Measurements from ENCODE around the gene STK24.

STK24 gene

GRCh38 chr13:98524391-98524790 lies 52.5 kb downstream of the STK24 start:
- Histone ChIP-seq H3K36me3 (replicated peaks; ENCODE audit: low read depth, low read length) (no peaks in the 10 kb centered on the region), H3K9me3 (ENCODE audit: insufficient read depth, low read length) (no peaks in the 10 kb centered on the region), H3K4me2 (ENCODE audit: low read length) (no peak overlapping the region), H3K27ac (ENCODE audit: low read length) (no peak overlapping the region), H3K9ac (ENCODE audit: low read length) (no peak overlapping the region), H3K27me3 (ENCODE audit: low read depth, low read length) (no peaks in the 10 kb centered on the region), H4K20me1 (ENCODE audit: insufficient read depth, low read length) (peaks cover 100% of the 10 kb centered on the region), H3K4me3 (ENCODE audit: low read length) (no peak overlapping the region), H3K4me1 (ENCODE audit: low read length) (peaks cover 25% of the 10 kb centered on the region), H2AFZ (ENCODE audit: low read depth, low read length) (no peak overlapping the region), H3K79me2 (ENCODE audit: low read length) (peaks cover 100% of the 10 kb centered on the region)
- TF ChIP-seq CTCF (IDR thresholded peaks at IDR 0.05; ENCODE audit: low read depth, low read length) (no peak), EZH2phosphoT487 (IDR thresholded peaks at IDR 0.05; ENCODE audit: low read depth) (no peak)

GRCh38 chr13:98523455-98524102 lies 53.3 kb downstream of the STK24 start:
- Histone ChIP-seq H4K20me1 (ENCODE audit: insufficient read depth, low read length) (peaks cover 97% of the 10 kb centered on the region), H3K27me3 (ENCODE audit: low read depth, low read length) (no peaks in the 10 kb centered on the region), H3K4me2 (ENCODE audit: low read length) (no peak overlapping the region), H3K27ac (ENCODE audit: low read length) (no peak overlapping the region), H3K4me1 (ENCODE audit: low read length) (peaks cover 25% of the 10 kb centered on the region), H2AFZ (ENCODE audit: low read depth, low read length) (no peak overlapping the region), H3K9me3 (ENCODE audit: insufficient read depth, low read length) (no peaks in the 10 kb centered on the region), H3K36me3 (replicated peaks; ENCODE audit: low read depth, low read length) (peaks cover 2% of the 10 kb centered on the region), H3K9ac (ENCODE audit: low read length) (no peak overlapping the region), H3K4me3 (ENCODE audit: low read length) (no peak overlapping the region), H3K79me2 (ENCODE audit: low read length) (peaks cover 97% of the 10 kb centered on the region)
- no peak for TF ChIP-seq EZH2phosphoT487 (IDR thresholded peaks at IDR 0.05; ENCODE audit: low read depth)
- TF ChIP-seq CTCF (IDR thresholded peaks at IDR 0.05; ENCODE audit: low read depth, low read length), result no peak

GRCh38 chr13:98522371-98522770 lies 54.5 kb downstream of the STK24 start:
- Histone ChIP-seq H3K27me3 (ENCODE audit: low read depth, low read length) (no peaks in the 10 kb centered on the region), H3K4me1 (ENCODE audit: low read length) (peaks cover 35% of the 10 kb centered on the region), H3K27ac (ENCODE audit: low read length) (no peak overlapping the region), H3K4me3 (ENCODE audit: low read length) (no peak overlapping the region), H3K4me2 (ENCODE audit: low read length) (no peak overlapping the region), H3K79me2 (ENCODE audit: low read length) (peaks cover 85% of the 10 kb centered on the region), H3K9me3 (ENCODE audit: insufficient read depth, low read length) (no peaks in the 10 kb centered on the region), H3K9ac (ENCODE audit: low read length) (no peak overlapping the region), H3K36me3 (replicated peaks; ENCODE audit: low read depth, low read length) (peaks cover 2% of the 10 kb centered on the region), H4K20me1 (ENCODE audit: insufficient read depth, low read length) (peaks cover 95% of the 10 kb centered on the region), H2AFZ (ENCODE audit: low read depth, low read length) (no peak overlapping the region)
- no peak for TF ChIP-seq CTCF (IDR thresholded peaks at IDR 0.05; ENCODE audit: low read depth, low read length)
- TF ChIP-seq EZH2phosphoT487 (IDR thresholded peaks at IDR 0.05; ENCODE audit: low read depth), result no peak

GRCh38 chr13:98521461-98522247 lies 55.3 kb downstream of the STK24 start:
- H3K27me3 ChIP-seq (ENCODE audit: low read depth, low read length), result no peaks in the 10 kb centered on the region
- H3K9me3 ChIP-seq (ENCODE audit: insufficient read depth, low read length), result no peaks in the 10 kb centered on the region
- H3K4me1 ChIP-seq (ENCODE audit: low read length), result peaks cover 40% of the 10 kb centered on the region
- peaks cover 84% of the 10 kb centered on the region for H3K79me2 ChIP-seq (ENCODE audit: low read length)
- H3K27ac ChIP-seq (ENCODE audit: low read length), result no peak overlapping the region
- peaks cover 88% of the 10 kb centered on the region for H4K20me1 ChIP-seq (ENCODE audit: insufficient read depth, low read length)
- peaks cover 7% of the 10 kb centered on the region for H3K36me3 ChIP-seq (replicated peaks; ENCODE audit: low read depth, low read length)
- no peak overlapping the region for H3K4me3 ChIP-seq (ENCODE audit: low read length)
- no peak overlapping the region for H3K9ac ChIP-seq (ENCODE audit: low read length)
- H3K4me2 ChIP-seq (ENCODE audit: low read length), result no peak overlapping the region
- no peak overlapping the region for H2AFZ ChIP-seq (ENCODE audit: low read depth, low read length)
- TF ChIP-seq CTCF (IDR thresholded peaks at IDR 0.05; ENCODE audit: low read depth, low read length) (no peak), EZH2phosphoT487 (IDR thresholded peaks at IDR 0.05; ENCODE audit: low read depth) (no peak)

All from OCI-LY3 (cell line).